GM12878 (cell line): ENCODE data around the gene MAP3K10. TPM values are rescaled to one million over a fixed set of nuclear protein-coding genes. Genes with fewer than 3 reads are reported as not detected.

Experiments
- ATF7 ChIP-seq: fragments of 450-650 bp; IDR thresholded peaks from 2 replicates; pipeline ENCODE4 v1.6.1; 2016; ENCODE audit warnings: low read depth, mild to moderate bottlenecking
- BMI1 ChIP-seq: fragments of 450-650 bp; IDR thresholded peaks from 2 replicates; pipeline ENCODE4 v1.6.1; 2016; ENCODE audit warnings: mild to moderate bottlenecking, moderate library complexity, borderline replicate concordance
- HDAC2 ChIP-seq: fragments of 200-600 bp; sonication (generic); IDR thresholded peaks from 2 replicates; pipeline ENCODE4 v1.6.1; 2017
- SMC3 ChIP-seq: IDR thresholded peaks from 2 replicates; pipeline ENCODE4 v1.6.1; 2011; ENCODE audit warnings: low read length, improper control_type of control experiment, borderline replicate concordance
- ZNF622 ChIP-seq: fragments of 450-650 bp; IDR thresholded peaks from 2 replicates; pipeline ENCODE4 v1.6.1; 2017; ENCODE audit warnings: mild to moderate bottlenecking, inconsistent platforms
- polyA plus RNA-seq, 11 experiments: library from polyadenylated mRNA; depleted of rRNA in 4 of 11; unstranded in 6 of 11; stranded (reverse) in 5 of 11; fragments of >200 nt; fragmentation: Nextera tagmentation in 4 of 11; fragmentation: Illumina TruSeq in 1 of 11; extraction: Ambion mirVana in 4 of 11; extraction: Trizol in 1 of 11; gene quantifications; 1 replicate in 1 of 11; 2 replicates in 10 of 11; pipeline versions ENCODE4 v1.2.1 to v1.2.3, GENCODE V29; 2011 to 2016; ENCODE audit warnings: inconsistent platforms in 2 of 11, missing spikeins in 2 of 11, low read depth in 1 of 11
- total RNA-seq, 4 experiments: library from RNA; depleted of rRNA in 3 of 4; stranded (reverse); fragments of >200 nt in 3 of 4; fragmentation: Illumina TruSeq in 1 of 4; extraction: Trizol in 1 of 4; gene quantifications; 2 replicates each; pipeline versions ENCODE4 v1.2.1 to v1.2.3, GENCODE V29; 2013 to 2021
- TF ChIP-seq, protein P1 (sequence below): IDR thresholded peaks from 2 replicates; pipeline ENCODE4 v1.6.1; 2012; ENCODE audit warnings: low read length, inconsistent platforms
- TF ChIP-seq, protein P2 (sequence below): fragments of 450-650 bp; conservative IDR thresholded peaks from 2 replicates; pipeline ENCODE4 v1.6.1; 2017; ENCODE audit warnings: mild to moderate bottlenecking, moderate library complexity
- TF ChIP-seq, protein P3 (sequence below): fragments of 450-650 bp; IDR thresholded peaks from 2 replicates; pipeline ENCODE4 v1.6.1; 2016; ENCODE audit warnings: mild to moderate bottlenecking
- TF ChIP-seq, protein P4 (sequence below): IDR thresholded peaks from 2 replicates; pipeline ENCODE4 v1.6.1; 2012; ENCODE audit warnings: low read depth, low read length, improper control_type of control experiment
- TF ChIP-seq, protein P5 (sequence below): fragments of 450-650 bp; formaldehyde crosslinking; IDR thresholded peaks from 2 replicates; pipeline ENCODE4 v1.4.0; 2022; ENCODE audit warnings: mild to moderate bottlenecking, moderate library complexity

Gene MAP3K10
- total and polyA plus RNA-seq, 10 of the 15 experiments (the other 5 are each of a cell fraction or from before 2014, with no cell fraction given): 0.11 to 16.6 (median 2.6) TPM

DNA sequence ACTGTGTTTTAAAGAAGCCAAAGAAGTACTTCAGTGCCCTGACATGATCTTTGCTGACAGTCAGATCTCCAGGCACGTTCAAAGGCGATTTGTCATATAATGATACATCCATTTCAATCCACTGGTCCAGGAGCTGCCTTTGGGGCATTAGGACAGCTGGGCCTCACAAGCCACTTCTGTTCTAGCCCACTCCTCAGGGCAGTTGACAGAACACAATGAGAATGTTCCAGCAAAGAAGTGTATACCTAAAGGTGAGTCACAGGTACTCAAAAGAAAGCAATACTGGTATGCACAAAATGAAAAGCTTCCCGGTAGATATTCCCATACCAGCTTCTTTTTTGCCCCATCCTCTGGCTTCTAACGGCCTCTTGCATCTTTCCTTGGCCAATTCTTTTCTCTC, 12.5 kb upstream of the MAP3K10 start (continued):
- TF ChIP-seq, protein P1, sequence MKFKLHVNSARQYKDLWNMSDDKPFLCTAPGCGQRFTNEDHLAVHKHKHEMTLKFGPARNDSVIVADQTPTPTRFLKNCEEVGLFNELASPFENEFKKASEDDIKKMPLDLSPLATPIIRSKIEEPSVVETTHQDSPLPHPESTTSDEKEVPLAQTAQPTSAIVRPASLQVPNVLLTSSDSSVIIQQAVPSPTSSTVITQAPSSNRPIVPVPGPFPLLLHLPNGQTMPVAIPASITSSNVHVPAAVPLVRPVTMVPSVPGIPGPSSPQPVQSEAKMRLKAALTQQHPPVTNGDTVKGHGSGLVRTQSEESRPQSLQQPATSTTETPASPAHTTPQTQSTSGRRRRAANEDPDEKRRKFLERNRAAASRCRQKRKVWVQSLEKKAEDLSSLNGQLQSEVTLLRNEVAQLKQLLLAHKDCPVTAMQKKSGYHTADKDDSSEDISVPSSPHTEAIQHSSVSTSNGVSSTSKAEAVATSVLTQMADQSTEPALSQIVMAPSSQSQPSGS: no peak
- TF ChIP-seq BMI1 (no peak), ZNF622 (no peak), ATF7 (no peak), SMC3 (no peak), HDAC2 (no peak)
- TF ChIP-seq, protein P2, sequence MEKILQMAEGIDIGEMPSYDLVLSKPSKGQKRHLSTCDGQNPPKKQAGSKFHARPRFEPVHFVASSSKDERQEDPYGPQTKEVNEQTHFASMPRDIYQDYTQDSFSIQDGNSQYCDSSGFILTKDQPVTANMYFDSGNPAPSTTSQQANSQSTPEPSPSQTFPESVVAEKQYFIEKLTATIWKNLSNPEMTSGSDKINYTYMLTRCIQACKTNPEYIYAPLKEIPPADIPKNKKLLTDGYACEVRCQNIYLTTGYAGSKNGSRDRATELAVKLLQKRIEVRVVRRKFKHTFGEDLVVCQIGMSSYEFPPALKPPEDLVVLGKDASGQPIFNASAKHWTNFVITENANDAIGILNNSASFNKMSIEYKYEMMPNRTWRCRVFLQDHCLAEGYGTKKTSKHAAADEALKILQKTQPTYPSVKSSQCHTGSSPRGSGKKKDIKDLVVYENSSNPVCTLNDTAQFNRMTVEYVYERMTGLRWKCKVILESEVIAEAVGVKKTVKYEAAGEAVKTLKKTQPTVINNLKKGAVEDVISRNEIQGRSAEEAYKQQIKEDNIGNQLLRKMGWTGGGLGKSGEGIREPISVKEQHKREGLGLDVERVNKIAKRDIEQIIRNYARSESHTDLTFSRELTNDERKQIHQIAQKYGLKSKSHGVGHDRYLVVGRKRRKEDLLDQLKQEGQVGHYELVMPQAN: no peak
- TF ChIP-seq, protein P3, sequence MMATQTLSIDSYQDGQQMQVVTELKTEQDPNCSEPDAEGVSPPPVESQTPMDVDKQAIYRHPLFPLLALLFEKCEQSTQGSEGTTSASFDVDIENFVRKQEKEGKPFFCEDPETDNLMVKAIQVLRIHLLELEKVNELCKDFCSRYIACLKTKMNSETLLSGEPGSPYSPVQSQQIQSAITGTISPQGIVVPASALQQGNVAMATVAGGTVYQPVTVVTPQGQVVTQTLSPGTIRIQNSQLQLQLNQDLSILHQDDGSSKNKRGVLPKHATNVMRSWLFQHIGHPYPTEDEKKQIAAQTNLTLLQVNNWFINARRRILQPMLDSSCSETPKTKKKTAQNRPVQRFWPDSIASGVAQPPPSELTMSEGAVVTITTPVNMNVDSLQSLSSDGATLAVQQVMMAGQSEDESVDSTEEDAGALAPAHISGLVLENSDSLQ: no peak
- TF ChIP-seq, protein P4, sequence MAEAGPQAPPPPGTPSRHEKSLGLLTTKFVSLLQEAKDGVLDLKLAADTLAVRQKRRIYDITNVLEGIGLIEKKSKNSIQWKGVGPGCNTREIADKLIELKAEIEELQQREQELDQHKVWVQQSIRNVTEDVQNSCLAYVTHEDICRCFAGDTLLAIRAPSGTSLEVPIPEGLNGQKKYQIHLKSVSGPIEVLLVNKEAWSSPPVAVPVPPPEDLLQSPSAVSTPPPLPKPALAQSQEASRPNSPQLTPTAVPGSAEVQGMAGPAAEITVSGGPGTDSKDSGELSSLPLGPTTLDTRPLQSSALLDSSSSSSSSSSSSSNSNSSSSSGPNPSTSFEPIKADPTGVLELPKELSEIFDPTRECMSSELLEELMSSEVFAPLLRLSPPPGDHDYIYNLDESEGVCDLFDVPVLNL: no peak
- TF ChIP-seq, protein P5, sequence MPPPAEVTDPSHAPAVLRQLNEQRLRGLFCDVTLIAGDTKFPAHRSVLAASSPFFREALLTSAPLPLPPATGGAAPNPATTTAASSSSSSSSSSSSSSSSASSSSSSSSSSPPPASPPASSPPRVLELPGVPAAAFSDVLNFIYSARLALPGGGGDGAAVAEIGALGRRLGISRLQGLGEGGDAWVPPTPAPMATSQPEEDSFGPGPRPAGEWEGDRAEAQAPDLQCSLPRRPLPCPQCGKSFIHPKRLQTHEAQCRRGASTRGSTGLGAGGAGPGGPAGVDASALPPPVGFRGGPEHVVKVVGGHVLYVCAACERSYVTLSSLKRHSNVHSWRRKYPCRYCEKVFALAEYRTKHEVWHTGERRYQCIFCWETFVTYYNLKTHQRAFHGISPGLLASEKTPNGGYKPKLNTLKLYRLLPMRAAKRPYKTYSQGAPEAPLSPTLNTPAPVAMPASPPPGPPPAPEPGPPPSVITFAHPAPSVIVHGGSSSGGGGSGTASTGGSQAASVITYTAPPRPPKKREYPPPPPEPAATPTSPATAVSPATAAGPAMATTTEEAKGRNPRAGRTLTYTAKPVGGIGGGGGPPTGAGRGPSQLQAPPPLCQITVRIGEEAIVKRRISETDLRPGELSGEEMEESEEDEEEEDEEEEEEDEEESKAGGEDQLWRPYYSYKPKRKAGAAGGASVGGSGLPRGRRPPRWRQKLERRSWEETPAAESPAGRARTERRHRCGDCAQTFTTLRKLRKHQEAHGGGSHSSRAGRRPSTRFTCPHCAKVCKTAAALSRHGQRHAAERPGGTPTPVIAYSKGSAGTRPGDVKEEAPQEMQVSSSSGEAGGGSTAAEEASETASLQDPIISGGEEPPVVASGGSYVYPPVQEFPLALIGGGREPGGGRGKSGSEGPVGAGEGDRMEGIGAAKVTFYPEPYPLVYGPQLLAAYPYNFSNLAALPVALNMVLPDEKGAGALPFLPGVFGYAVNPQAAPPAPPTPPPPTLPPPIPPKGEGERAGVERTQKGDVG (CRISPR knock-in tag): no peak
